GM10248 (cell line): Measurements from ENCODE around the gene GRIN2B.

Source experiments
- CTCF ChIA-PET: fragments of 300-600 bp; sonication (Branson Sonifier 250); formaldehyde crosslinking; extraction: SDS; loops from one replicate; lab custom pipeline; 2021; ENCODE audit warnings: antibody characterized with exemption; lab: Yijun Ruan, JAX
- POLR2A ChIA-PET: fragments of 350-650 bp; sonication (Branson Sonifier 250); formaldehyde crosslinking; extraction: SDS; loops from one replicate; lab custom pipeline; 2020; ENCODE audit warnings: antibody characterized with exemption; lab: Yijun Ruan, JAX
- DNase-seq: peaks from one replicate; pipeline ENCODE4 v3.0.0; 2012; ENCODE audit errors: extremely low spot score
- TF ChIP-seq, protein P1 (sequence below): IDR thresholded peaks from 2 replicates; pipeline ENCODE4 v1.5.1; 2012; ENCODE audit warnings: mild to moderate bottlenecking, low read depth; ENCODE audit errors: extremely low read depth, missing control alignments, control extremely low read depth

The GRIN2B gene

GRCh38 chr12:13962699-13963098 is 18.7 kb downstream of the GRIN2B start:
- ChIA-PET POLR2A (no interaction called here), CTCF (interaction anchor here (1.2 to 2.0 kb wide), 3 partner anchors 9 to 99 kb away, joined by 3 to 6 read pairs (median 4); no protein-coding TSS in a partner anchor)
- TF ChIP-seq, protein P1, sequence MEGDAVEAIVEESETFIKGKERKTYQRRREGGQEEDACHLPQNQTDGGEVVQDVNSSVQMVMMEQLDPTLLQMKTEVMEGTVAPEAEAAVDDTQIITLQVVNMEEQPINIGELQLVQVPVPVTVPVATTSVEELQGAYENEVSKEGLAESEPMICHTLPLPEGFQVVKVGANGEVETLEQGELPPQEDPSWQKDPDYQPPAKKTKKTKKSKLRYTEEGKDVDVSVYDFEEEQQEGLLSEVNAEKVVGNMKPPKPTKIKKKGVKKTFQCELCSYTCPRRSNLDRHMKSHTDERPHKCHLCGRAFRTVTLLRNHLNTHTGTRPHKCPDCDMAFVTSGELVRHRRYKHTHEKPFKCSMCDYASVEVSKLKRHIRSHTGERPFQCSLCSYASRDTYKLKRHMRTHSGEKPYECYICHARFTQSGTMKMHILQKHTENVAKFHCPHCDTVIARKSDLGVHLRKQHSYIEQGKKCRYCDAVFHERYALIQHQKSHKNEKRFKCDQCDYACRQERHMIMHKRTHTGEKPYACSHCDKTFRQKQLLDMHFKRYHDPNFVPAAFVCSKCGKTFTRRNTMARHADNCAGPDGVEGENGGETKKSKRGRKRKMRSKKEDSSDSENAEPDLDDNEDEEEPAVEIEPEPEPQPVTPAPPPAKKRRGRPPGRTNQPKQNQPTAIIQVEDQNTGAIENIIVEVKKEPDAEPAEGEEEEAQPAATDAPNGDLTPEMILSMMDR: no peak
- DNase-seq: no peak

DNA sequence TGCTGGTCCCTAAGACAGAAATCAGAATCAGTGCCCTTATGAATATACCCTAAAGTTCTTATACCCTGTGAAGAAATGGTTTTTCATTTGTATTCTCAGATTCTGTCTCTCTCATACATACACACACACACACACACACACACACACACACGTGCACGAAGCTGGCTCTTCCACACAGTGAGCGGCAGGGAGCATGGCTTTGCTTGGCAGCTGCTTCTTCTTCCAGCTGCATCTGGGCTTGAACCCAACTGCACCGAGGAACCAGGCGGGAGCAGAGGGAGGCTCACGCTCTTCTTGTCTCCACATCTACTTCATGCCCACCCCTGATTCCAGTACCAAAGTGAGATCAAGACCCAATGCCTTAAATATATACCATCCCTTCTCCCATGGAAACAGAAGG is 19.4 kb downstream of the GRIN2B start:
- POLR2A ChIA-PET: no interaction called here
- no peak for DNase-seq
- TF ChIP-seq, protein P1: no peak
- CTCF ChIA-PET: interaction anchor here (1.2 kb wide), 1 partner anchor 10 kb away, joined by 3 read pairs; no protein-coding TSS in a partner anchor

DNA sequence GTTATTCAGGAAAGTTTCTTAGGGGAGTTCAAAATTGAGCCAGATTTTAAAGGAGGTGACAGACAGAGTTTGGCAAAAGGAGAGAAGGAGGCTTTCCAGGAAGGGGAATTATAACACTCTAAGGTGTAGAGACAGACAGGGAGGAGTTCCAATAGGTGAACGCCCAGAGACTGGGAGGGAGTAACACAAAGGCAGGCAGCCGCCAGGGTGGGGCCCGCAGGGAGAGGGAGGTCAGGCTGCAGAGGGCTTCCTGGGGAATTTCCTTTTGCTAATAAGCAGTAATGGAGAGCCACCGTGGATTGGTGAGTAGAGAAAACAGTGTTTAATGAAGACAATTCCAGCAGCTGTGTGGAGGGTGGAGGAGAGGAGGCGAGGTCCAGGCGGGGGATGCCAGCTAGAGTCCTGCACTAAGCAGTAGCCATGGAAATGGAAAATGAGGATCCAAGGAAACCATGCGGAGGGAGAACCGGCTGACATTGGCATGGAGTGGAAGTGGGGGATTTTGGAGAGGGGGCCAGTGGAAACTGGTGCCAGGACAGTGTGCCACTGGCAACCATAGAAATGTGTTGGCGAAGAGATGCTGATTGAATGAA is 22.2 kb downstream of the GRIN2B start:
- TF ChIP-seq, protein P1: no peak
- CTCF ChIA-PET: no interaction called here
- no peak for DNase-seq
- POLR2A ChIA-PET: no interaction called here

- TF ChIP-seq, protein P1: no peak
- ChIA-PET CTCF (interaction anchor here (1.8 kb wide), 1 partner anchor 595 kb away, joined by 5 read pairs; no protein-coding TSS in a partner anchor), POLR2A (no interaction called here)
- DNase-seq: no peak
Measured at GRCh38 chr12:13957576-13957975, 23.8 kb downstream of the GRIN2B start.

DNA sequence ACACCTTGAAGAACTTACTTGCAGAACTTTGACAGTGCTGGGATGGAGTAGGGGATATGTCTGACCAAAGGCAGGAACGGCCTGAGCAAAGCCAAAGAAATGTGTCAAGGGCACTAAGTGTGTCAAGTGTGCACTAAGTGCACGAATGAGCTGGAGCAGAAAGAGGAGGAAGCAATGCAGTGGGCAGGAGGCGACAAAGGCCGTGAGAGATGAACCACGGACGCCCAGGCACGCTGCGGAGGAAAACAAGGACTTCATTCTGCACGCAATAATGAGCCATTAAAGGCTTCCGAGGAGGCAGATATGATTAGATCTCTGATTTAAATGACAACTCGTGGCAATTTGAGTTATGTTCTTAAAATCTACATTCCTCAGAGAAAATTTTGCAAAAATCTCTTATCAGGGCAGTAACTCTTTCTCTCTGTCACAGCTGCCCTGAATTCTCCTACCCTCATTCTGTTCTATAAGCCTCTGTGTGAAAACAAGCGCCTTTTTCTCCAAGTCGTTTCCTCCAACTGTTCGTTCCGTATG is 25.3 kb downstream of the GRIN2B start:
- ChIA-PET POLR2A (no interaction called here), CTCF (no interaction called here)
- TF ChIP-seq, protein P1: no peak
- DNase-seq: no peak

DNA sequence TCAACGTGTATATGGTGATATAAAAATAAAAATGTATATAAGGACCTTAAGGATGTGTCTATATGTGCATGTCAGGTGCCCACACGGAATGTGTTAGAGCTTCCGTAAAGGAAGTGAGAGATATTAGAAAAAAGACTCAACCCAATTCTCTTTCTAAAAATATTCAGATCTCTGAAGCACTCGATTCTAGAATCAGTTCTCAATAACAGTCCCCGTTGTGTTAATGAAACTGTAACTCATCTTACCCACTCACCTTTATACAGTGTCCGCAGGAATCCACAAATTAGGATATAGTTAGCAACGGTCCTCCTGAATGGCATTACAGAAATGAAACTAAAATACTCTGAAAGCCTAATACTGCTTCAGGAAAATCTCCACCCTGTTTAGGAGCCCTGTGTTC is 29.3 kb downstream of the GRIN2B start:
- POLR2A ChIA-PET: no interaction called here
- CTCF ChIA-PET: interaction anchor here (0.8 to 2.2 kb wide), 4 partner anchors 11 to 215 kb away, joined by 3 to 7 read pairs (median 3); no protein-coding TSS in a partner anchor

More for the DNA sequence above, 29.3 kb downstream of the GRIN2B start:
- TF ChIP-seq, protein P1: no peak
- DNase-seq: no peak
